GM12878 (cell line): ENCODE results near the gene COL9A2.

Experiments used
- CEBPB ChIP-seq, 2 experiments: fragments of 150-350 bp in 1 of 2; IDR thresholded peaks; 2 replicates each; pipeline ENCODE4 v1.6.1; 2012 to 2014; ENCODE audit warnings: low read depth in 2 of 2, low read length in 2 of 2, borderline replicate concordance in 1 of 2, inconsistent platforms in 1 of 2
- CREB1 ChIP-seq: IDR thresholded peaks from 2 replicates; pipeline ENCODE4 v1.6.1; 2012; ENCODE audit warnings: low read depth, mild to moderate bottlenecking, inconsistent platforms
- EZH2 ChIP-seq: IDR thresholded peaks from 2 replicates; pipeline ENCODE4 v1.6.1; 2012; ENCODE audit warnings: low read depth, mild to moderate bottlenecking, control low read depth, inconsistent platforms, low read length, borderline replicate concordance; ENCODE audit not compliant: control insufficient read depth
- FOS ChIP-seq: IDR thresholded peaks from 3 replicates; pipeline ENCODE4 v1.6.1; 2011; ENCODE audit warnings: borderline replicate concordance; ENCODE audit not compliant: insufficient read length; ENCODE audit errors: extremely low read depth
- FOXM1 ChIP-seq: IDR thresholded peaks from 2 replicates; pipeline ENCODE4 v1.6.1; 2012; ENCODE audit warnings: low read depth, mild to moderate bottlenecking, inconsistent platforms, low read length, moderate library complexity
- IRF5 ChIP-seq: fragments of 450-650 bp; IDR thresholded peaks from 2 replicates; pipeline ENCODE4 v1.6.1; 2017; ENCODE audit warnings: borderline replicate concordance
- NFIC ChIP-seq: IDR thresholded peaks from 2 replicates; pipeline ENCODE4 v1.6.1; 2012; ENCODE audit warnings: low read depth, mild to moderate bottlenecking, inconsistent platforms, low read length, moderate library complexity
- SIX5 ChIP-seq: IDR thresholded peaks from 2 replicates; pipeline ENCODE4 v1.6.1; 2011; ENCODE audit warnings: mild to moderate bottlenecking, low read depth, low read length, moderate library complexity; ENCODE audit not compliant: severe bottlenecking
- SRF ChIP-seq, 2 experiments: IDR thresholded peaks; 2 replicates each; pipeline ENCODE4 v1.6.1; 2011; ENCODE audit warnings: low read depth in 2 of 2, low read length in 2 of 2, mild to moderate bottlenecking in 1 of 2, moderate library complexity in 1 of 2
- TAF1 ChIP-seq: IDR thresholded peaks from 2 replicates; pipeline ENCODE4 v1.6.1; 2011; ENCODE audit warnings: mild to moderate bottlenecking, low read depth, low read length, borderline replicate concordance
- TCF12 ChIP-seq: IDR thresholded peaks from 2 replicates; pipeline ENCODE4 v1.6.1; 2011; ENCODE audit warnings: low read depth, mild to moderate bottlenecking, low read length
- YY1 ChIP-seq: IDR thresholded peaks from 2 replicates; pipeline ENCODE4 v1.6.1; 2011; ENCODE audit warnings: low read depth, mild to moderate bottlenecking, low read length
- TF ChIP-seq, protein P1 (sequence below), 3 experiments: IDR thresholded peaks in 2 of 3; conservative IDR thresholded peaks in 1 of 3; 2 replicates each; pipeline ENCODE4 v1.5.1; 2011; ENCODE audit warnings: low read depth in 3 of 3, low read length in 3 of 3, mild to moderate bottlenecking in 3 of 3, control low read depth in 2 of 3, moderate library complexity in 2 of 3, inconsistent platforms in 1 of 3, mixed read lengths in 1 of 3; ENCODE audit not compliant: control insufficient read depth in 2 of 3, insufficient read depth in 1 of 3; ENCODE audit errors: extremely low read depth in 1 of 3

DNA sequence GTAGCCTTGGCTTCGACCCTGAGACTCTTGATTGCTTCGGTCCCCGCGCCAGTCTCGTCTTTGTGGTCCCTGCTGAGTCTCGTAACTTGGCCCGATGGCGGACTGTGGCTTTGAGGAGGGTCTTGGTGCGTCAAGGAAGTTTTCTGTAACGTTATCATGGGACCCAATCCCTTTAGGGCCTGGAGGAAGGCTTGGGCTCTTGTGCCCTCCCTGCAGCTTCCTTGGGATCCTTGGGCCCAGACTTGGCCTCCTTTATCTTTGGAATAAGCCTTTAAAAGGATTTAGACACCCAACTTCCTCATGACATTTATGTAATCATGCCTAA is 58.7 kb downstream of the COL9A2 start:
- TF ChIP-seq FOXM1 (no peak), SIX5 (no peak), CREB1 (no peak), TAF1 (no peak), IRF5 (no peak), CEBPB (IDR thresholded peaks at IDR 0.05; ENCODE audit: borderline replicate concordance in 1 of 2, low read depth in 2 of 2, low read length in 2 of 2) (no peak), NFIC (no peak), SRF (IDR thresholded peaks at IDR 0.05; ENCODE audit: low read depth in 2 of 2, low read length in 2 of 2) (no peak), TCF12 (no peak), EZH2 (no peak), FOS (no peak), YY1 (no peak)
- TF ChIP-seq, protein P1, sequence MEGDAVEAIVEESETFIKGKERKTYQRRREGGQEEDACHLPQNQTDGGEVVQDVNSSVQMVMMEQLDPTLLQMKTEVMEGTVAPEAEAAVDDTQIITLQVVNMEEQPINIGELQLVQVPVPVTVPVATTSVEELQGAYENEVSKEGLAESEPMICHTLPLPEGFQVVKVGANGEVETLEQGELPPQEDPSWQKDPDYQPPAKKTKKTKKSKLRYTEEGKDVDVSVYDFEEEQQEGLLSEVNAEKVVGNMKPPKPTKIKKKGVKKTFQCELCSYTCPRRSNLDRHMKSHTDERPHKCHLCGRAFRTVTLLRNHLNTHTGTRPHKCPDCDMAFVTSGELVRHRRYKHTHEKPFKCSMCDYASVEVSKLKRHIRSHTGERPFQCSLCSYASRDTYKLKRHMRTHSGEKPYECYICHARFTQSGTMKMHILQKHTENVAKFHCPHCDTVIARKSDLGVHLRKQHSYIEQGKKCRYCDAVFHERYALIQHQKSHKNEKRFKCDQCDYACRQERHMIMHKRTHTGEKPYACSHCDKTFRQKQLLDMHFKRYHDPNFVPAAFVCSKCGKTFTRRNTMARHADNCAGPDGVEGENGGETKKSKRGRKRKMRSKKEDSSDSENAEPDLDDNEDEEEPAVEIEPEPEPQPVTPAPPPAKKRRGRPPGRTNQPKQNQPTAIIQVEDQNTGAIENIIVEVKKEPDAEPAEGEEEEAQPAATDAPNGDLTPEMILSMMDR (IDR thresholded peaks at IDR 0.05 in 2 of 3, conservative IDR thresholded peaks at IDR 0.05 in 1 of 3; ENCODE audit: control insufficient read depth in 2 of 3, extremely low read depth in 1 of 3, insufficient read depth in 1 of 3, low read depth in 3 of 3, low read length in 3 of 3): no peak
